Measurements from ENCODE around the gene ACTN3. TPM values are rescaled to one million over a fixed set of nuclear protein-coding genes. Genes with fewer than 3 reads are reported as not detected.

The ACTN3 gene
- total RNA-seq, 1 experiment from 2014 or later: not detected

DNA sequence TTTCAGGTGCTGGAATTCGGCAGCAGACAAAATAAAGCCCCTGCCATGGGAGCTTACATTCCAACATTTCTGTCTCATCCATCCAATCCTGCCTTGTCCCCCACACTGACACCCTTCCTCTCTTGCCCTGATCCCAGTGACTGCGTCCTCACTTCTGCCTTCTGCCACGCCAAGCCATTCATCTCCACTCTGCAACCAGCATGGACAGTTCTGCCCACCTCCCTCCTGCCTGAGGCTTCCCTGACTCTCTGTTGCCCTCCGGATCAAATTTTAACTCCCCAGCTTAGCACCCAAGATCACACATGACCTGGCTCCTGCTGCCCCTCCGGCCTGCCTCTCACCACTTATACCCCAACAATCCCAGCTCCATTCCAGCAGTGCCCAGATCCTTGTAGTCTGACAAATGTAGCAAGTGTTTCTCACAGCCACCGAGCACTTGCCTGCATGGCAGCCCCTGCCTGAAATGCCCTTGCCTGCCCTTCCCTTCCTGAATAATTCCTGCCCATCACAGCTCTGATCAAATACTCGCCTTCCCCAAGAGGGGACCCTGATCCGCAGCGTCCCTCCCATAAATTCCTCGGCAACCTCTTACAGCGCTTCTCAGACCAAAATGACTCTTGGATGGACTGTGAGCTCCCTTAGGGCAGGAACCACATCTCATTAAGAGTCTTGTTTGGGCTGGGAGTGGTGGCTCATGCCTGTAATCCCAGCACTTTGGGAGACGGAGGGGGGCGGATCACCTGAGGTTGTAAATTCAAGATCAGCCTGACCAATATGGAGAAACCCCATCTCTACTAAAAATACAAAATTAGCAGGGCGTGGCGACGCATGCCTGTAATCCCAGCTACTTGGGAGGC lies 2.3 kb downstream of the ACTN3 start:
- intact Hi-C loops (cut with micrococcal nuclease; ENCODE audit: unreplicated experiment): no loop called here
- CTCF ChIA-PET: interaction anchor here (0.7 kb wide), 1 partner anchor 120 kb away, joined by 3 read pairs; no protein-coding TSS in a partner anchor
- Mint-ChIP-seq H3K4me3 (ENCODE audit: low read depth, unreplicated experiment) (no peak overlapping the region), H3K36me3 (ENCODE audit: insufficient read depth, unreplicated experiment) (peaks cover 12% of the 10 kb centered on the region), H3K27ac (ENCODE audit: unreplicated experiment) (no peak overlapping the region), H3K9me3 (ENCODE audit: low read depth, unreplicated experiment) (no peaks in the 10 kb centered on the region), H3K27me3 (ENCODE audit: unreplicated experiment) (peaks cover 31% of the 10 kb centered on the region), H3K4me1 (ENCODE audit: low read depth, unreplicated experiment) (peaks cover 6% of the 10 kb centered on the region)
- TF ChIP-seq, protein P1, sequence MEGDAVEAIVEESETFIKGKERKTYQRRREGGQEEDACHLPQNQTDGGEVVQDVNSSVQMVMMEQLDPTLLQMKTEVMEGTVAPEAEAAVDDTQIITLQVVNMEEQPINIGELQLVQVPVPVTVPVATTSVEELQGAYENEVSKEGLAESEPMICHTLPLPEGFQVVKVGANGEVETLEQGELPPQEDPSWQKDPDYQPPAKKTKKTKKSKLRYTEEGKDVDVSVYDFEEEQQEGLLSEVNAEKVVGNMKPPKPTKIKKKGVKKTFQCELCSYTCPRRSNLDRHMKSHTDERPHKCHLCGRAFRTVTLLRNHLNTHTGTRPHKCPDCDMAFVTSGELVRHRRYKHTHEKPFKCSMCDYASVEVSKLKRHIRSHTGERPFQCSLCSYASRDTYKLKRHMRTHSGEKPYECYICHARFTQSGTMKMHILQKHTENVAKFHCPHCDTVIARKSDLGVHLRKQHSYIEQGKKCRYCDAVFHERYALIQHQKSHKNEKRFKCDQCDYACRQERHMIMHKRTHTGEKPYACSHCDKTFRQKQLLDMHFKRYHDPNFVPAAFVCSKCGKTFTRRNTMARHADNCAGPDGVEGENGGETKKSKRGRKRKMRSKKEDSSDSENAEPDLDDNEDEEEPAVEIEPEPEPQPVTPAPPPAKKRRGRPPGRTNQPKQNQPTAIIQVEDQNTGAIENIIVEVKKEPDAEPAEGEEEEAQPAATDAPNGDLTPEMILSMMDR (IDR thresholded peaks at IDR 0.05; ENCODE audit: unreplicated experiment): no peak
- no peak for DNase-seq
- no TSS peak for BruUV-seq (replicated peaks)

DNA sequence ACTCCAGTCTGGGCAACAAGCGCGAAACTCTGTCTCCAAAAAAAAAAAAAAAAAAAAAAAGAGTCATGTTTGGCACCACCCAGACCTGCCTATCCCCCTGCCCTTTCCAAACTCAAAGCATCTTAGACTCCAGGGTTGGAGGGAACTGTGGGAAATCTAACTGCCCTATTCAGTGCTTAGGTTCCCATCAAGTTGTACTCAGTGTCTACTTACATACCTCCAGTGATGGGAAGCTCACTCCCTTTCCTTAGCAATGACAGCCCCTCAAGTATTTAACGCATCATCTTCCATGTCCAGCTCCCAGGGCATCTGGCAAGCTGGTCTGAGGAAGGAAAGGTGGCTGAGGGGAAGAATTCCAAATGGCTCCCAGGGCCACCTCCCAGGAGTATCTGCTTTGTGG lies 3.0 kb downstream of the ACTN3 start:
- H3K27ac Mint-ChIP-seq (ENCODE audit: unreplicated experiment): no peak overlapping the region
- peaks cover 37% of the 10 kb centered on the region for H3K27me3 Mint-ChIP-seq (ENCODE audit: unreplicated experiment)
- no peak overlapping the region for H3K4me3 Mint-ChIP-seq (ENCODE audit: low read depth, unreplicated experiment)
- no peaks in the 10 kb centered on the region for H3K9me3 Mint-ChIP-seq (ENCODE audit: low read depth, unreplicated experiment)
- H3K36me3 Mint-ChIP-seq (ENCODE audit: insufficient read depth, unreplicated experiment): peaks cover 12% of the 10 kb centered on the region
- CTCF ChIA-PET: no interaction called here
- intact Hi-C loops (cut with micrococcal nuclease; ENCODE audit: unreplicated experiment): no loop called here
- no peak for DNase-seq
- BruUV-seq (replicated peaks): no TSS peak
- TF ChIP-seq, protein P1 (IDR thresholded peaks at IDR 0.05; ENCODE audit: unreplicated experiment): no peak
- no peaks in the 10 kb centered on the region for H3K4me1 Mint-ChIP-seq (ENCODE audit: low read depth, unreplicated experiment)

DNA sequence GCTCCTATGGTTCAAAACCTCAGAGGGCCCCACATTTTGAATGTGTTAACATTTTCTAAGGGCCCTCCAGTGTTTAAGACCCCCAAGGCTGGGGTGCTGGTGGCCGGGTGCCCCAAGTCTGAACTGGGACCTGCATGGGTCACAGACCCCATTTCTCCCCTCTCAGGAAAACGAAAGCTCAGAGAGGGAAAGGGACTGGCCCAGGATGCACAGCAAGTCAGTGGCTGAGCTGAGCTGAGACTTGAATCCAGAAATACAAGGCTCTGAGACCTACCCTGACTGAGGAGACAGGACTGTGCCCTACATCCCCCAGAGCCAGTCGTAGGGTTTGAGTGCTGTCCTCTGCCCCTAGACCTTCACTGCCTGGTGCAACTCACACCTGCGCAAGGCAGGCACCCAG lies 4.2 kb downstream of the ACTN3 start:
- no TSS peak for BruUV-seq (replicated peaks)
- no peaks in the 10 kb centered on the region for H3K4me1 Mint-ChIP-seq (ENCODE audit: low read depth, unreplicated experiment)
- peaks cover 49% of the 10 kb centered on the region for H3K27me3 Mint-ChIP-seq (ENCODE audit: unreplicated experiment)
- DNase-seq: no peak
- H3K9me3 Mint-ChIP-seq (ENCODE audit: low read depth, unreplicated experiment): no peaks in the 10 kb centered on the region
- H3K36me3 Mint-ChIP-seq (ENCODE audit: insufficient read depth, unreplicated experiment): peaks cover 5% of the 10 kb centered on the region
- intact Hi-C loops (cut with micrococcal nuclease; ENCODE audit: unreplicated experiment): no loop called here
- CTCF ChIA-PET: no interaction called here
- no peak overlapping the region for H3K27ac Mint-ChIP-seq (ENCODE audit: unreplicated experiment)
- TF ChIP-seq, protein P1 (IDR thresholded peaks at IDR 0.05; ENCODE audit: unreplicated experiment): no peak
- H3K4me3 Mint-ChIP-seq (ENCODE audit: low read depth, unreplicated experiment): no peak overlapping the region

DNA sequence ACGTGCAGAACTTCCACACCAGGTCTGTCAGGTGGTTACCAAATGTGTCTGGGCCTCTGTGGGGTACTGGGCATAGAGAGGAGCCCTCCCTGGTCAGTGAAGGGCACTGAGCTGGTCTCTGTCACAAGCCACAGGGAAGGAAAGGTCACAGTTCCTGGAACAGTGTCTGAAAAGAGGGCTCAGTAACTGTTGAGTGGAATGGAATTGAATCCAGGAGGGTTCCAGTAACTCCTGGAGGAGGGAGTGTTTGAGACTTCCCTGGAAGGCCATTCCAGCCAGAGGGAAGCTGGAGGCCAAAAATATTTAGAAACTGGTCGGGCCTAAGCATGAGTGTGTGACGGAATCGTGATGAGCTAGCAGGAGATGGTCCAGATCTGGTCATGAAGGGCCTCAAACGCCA lies 7.9 kb downstream of the ACTN3 start:
- intact Hi-C loops (cut with micrococcal nuclease; ENCODE audit: unreplicated experiment): no loop called here
- H3K36me3 Mint-ChIP-seq (ENCODE audit: insufficient read depth, unreplicated experiment): no peaks in the 10 kb centered on the region
- CTCF ChIA-PET: no interaction called here
- H3K9me3 Mint-ChIP-seq (ENCODE audit: low read depth, unreplicated experiment): no peaks in the 10 kb centered on the region
- no peak for DNase-seq
- H3K4me1 Mint-ChIP-seq (ENCODE audit: low read depth, unreplicated experiment): no peaks in the 10 kb centered on the region
- no TSS peak for BruUV-seq (replicated peaks)
- H3K27ac Mint-ChIP-seq (ENCODE audit: unreplicated experiment): no peak overlapping the region
- TF ChIP-seq, protein P1 (IDR thresholded peaks at IDR 0.05; ENCODE audit: unreplicated experiment): no peak
- H3K4me3 Mint-ChIP-seq (ENCODE audit: low read depth, unreplicated experiment): no peak overlapping the region
- peaks cover 64% of the 10 kb centered on the region for H3K27me3 Mint-ChIP-seq (ENCODE audit: unreplicated experiment)
